ENCODE measurements around the gene FNDC3B. TPM values are rescaled to one million over a fixed set of nuclear protein-coding genes. Genes with fewer than 3 reads are reported as not detected.
"Not testable (repeated sequence)": the region's sequence is repeated elsewhere in the genome, so short reads cannot be mapped to it uniquely, and the experiment has no call there.

FNDC3B gene
- total RNA-seq, 1 donor from 2014 or later: 9.3 TPM

- ATAC-seq (ENCODE audit: low read depth) (no peak), DNase-seq (no peak)
- ChIA-PET CTCF (no interaction called here), POLR2A (no interaction called here)
- Mint-ChIP-seq H3K4me1 (no peaks in the 10 kb centered on the region), H3K4me3 (no peak overlapping the region), H3K27ac (no peak overlapping the region), H3K9me3 (peaks cover 21% of the 10 kb centered on the region), H3K27me3 (no peaks in the 10 kb centered on the region), H3K36me3 (ENCODE audit: low read depth) (peaks cover 4% of the 10 kb centered on the region)
- TF ChIP-seq CTCF (IDR thresholded peaks at IDR 0.05): no peak
- intact Hi-C loops (cut with micrococcal nuclease): no loop called here
Measured at GRCh38 chr3:172239218-172239790, 199.9 kb downstream of the FNDC3B start.

DNA sequence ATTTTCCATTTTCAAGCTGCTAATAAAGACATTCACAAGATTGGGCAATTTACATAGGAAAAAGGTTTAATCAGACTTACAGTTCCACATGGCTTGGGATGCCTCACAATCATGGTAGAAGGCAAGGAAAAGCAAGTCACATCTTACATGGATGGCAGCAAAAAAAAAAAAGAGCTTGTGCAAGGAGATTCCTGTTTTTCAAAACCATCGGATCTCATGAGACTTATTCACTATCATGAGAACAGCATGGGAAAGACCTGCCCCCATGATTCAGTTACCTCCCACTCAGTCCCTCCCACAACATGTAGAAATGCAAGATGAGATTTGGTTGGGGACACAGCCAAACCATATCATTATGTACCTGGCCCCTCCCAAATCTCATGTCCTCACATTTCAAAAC, 202.0 kb downstream of the FNDC3B start:
- Mint-ChIP-seq H3K36me3 (ENCODE audit: low read depth) (peaks cover 4% of the 10 kb centered on the region), H3K27me3 (no peaks in the 10 kb centered on the region), H3K27ac (no peak overlapping the region), H3K4me3 (no peak overlapping the region), H3K4me1 (no peaks in the 10 kb centered on the region), H3K9me3 (peaks cover 21% of the 10 kb centered on the region)
- ATAC-seq (ENCODE audit: low read depth) (no peak), DNase-seq (no peak)
- ChIA-PET POLR2A (no interaction called here), CTCF (interaction anchor here (0.7 kb wide), 1 partner anchor 94 kb away, joined by 4 read pairs; no protein-coding TSS in a partner anchor)
- intact Hi-C loops (cut with micrococcal nuclease): no loop called here
- no peak for TF ChIP-seq CTCF (IDR thresholded peaks at IDR 0.05)

DNA sequence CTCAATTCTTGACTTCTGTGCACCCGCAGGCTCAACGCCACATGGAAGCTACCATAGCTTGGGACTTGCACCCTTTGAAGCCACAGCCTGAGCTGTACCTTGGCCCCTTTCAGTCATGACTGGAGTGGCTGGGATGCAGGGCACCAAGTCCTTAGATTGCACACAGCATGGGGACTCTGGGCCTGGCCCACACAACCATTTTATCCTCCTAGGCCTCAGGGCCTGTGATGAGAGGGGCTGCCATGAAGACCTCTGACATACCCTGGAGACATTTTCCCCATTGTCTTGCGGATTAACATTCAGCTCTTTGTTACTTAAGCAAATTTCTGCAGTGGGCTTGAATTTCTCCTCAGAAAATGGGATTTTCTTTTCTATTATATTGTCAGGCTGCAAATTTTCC, 203.1 kb downstream of the FNDC3B start:
- ATAC-seq (ENCODE audit: low read depth); H3K4me1 Mint-ChIP-seq; DNase-seq; H3K27ac Mint-ChIP-seq; intact Hi-C loops (cut with micrococcal nuclease); H3K4me3 Mint-ChIP-seq; H3K27me3 Mint-ChIP-seq; POLR2A ChIA-PET; H3K36me3 Mint-ChIP-seq (ENCODE audit: low read depth); CTCF ChIA-PET: not testable (repeated sequence)
- peaks cover 21% of the 10 kb centered on the region for H3K9me3 Mint-ChIP-seq

DNA sequence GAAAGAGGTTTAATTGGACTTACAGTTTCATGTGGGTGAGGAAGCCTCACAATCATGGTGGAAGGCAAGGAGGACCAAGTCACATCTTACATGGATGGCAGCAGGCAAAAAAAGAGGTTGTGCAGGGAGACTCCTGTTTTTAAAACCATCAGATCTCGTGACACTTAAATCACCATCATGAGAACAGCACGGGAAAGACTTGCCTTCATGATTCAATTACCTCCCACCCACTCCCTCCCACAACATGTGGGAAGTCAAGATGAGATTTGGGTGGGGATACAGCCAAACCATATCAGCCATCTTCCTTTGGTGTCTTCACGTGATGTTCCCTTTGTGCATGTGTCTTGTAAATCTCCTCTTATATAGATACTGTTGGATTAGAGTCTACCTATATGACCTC, 204.0 kb downstream of the FNDC3B start:
- intact Hi-C loops (cut with micrococcal nuclease); H3K36me3 Mint-ChIP-seq (ENCODE audit: low read depth); H3K27me3 Mint-ChIP-seq; H3K27ac Mint-ChIP-seq; POLR2A ChIA-PET; H3K4me1 Mint-ChIP-seq; ATAC-seq (ENCODE audit: low read depth); DNase-seq; CTCF ChIA-PET; H3K4me3 Mint-ChIP-seq: not testable (repeated sequence)
- peaks cover 21% of the 10 kb centered on the region for H3K9me3 Mint-ChIP-seq

GRCh38 chr3:172244011-172244410, 204.6 kb downstream of the FNDC3B start:
- POLR2A ChIA-PET: no interaction called here
- Mint-ChIP-seq H3K9me3 (peaks cover 21% of the 10 kb centered on the region), H3K4me3 (no peak overlapping the region), H3K4me1 (no peaks in the 10 kb centered on the region), H3K36me3 (ENCODE audit: low read depth) (peaks cover 4% of the 10 kb centered on the region), H3K27ac (no peak overlapping the region), H3K27me3 (no peaks in the 10 kb centered on the region)
- CTCF ChIA-PET: no interaction called here
- intact Hi-C loops (cut with micrococcal nuclease): no loop called here
- DNase-seq: no peak
- ATAC-seq (ENCODE audit: low read depth): no peak
- TF ChIP-seq CTCF (IDR thresholded peaks at IDR 0.05): no peak

- no peak for TF ChIP-seq CTCF (IDR thresholded peaks at IDR 0.05)
- peaks cover 4% of the 10 kb centered on the region for H3K36me3 Mint-ChIP-seq (ENCODE audit: low read depth)
- ATAC-seq (ENCODE audit: low read depth): no peak
Measured at GRCh38 chr3:172245241-172245640, 205.9 kb downstream of the FNDC3B start.

More at GRCh38 chr3:172245241-172245640, 205.9 kb downstream of the FNDC3B start:
- Mint-ChIP-seq H3K4me3 (no peak overlapping the region), H3K4me1 (no peaks in the 10 kb centered on the region), H3K9me3 (peaks cover 21% of the 10 kb centered on the region), H3K27me3 (no peaks in the 10 kb centered on the region), H3K27ac (no peak overlapping the region)
- DNase-seq: no peak
- POLR2A ChIA-PET: no interaction called here
- CTCF ChIA-PET: interaction anchor here (0.7 kb wide), 1 partner anchor 378 kb away, joined by 3 read pairs; no protein-coding TSS in a partner anchor
- intact Hi-C loops (cut with micrococcal nuclease): no loop called here
